Measurements from ENCODE around the gene SRRM4.

DNA sequence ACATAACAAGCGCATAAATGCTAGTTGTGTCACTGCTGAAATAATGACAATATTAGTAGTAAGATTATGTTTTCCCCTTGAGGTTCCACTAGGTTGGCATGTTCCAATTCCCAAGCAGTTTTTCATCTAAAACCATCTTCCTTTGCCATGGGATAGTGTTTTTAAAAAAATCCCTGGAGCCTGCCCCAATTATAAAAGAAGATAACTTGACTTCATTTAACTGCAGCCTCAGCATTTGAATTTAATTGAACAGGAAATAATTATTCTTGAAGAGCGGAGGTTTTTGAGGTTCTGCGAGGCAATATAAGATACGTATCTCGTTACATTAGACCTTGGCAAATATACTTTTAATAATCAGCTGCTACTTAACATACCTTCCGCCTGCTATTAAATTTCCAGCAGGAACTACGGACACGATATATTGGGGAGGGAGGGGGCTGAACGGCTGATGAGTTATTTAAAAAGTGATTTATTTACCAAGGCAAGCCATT lies 132.2 kb downstream of the SRRM4 start:
- TF ChIP-seq, protein P1, sequence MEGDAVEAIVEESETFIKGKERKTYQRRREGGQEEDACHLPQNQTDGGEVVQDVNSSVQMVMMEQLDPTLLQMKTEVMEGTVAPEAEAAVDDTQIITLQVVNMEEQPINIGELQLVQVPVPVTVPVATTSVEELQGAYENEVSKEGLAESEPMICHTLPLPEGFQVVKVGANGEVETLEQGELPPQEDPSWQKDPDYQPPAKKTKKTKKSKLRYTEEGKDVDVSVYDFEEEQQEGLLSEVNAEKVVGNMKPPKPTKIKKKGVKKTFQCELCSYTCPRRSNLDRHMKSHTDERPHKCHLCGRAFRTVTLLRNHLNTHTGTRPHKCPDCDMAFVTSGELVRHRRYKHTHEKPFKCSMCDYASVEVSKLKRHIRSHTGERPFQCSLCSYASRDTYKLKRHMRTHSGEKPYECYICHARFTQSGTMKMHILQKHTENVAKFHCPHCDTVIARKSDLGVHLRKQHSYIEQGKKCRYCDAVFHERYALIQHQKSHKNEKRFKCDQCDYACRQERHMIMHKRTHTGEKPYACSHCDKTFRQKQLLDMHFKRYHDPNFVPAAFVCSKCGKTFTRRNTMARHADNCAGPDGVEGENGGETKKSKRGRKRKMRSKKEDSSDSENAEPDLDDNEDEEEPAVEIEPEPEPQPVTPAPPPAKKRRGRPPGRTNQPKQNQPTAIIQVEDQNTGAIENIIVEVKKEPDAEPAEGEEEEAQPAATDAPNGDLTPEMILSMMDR (conservative IDR thresholded peaks at IDR 0.05; ENCODE audit: low read depth in 2 of 2): no peak
- TF ChIP-seq EZH2 (IDR thresholded peaks at IDR 0.05; ENCODE audit: low read depth, unreplicated experiment) (no peak), EZH2phosphoT487 (IDR thresholded peaks at IDR 0.05; ENCODE audit: unreplicated experiment) (no peak), POLR2AphosphoS5 (IDR thresholded peaks at IDR 0.05; ENCODE audit: low read depth) (no peak), STAT1 (IDR thresholded peaks at IDR 0.05; ENCODE audit: unreplicated experiment) (no peak), ZNF331 (CRISPR knock-in tag; IDR thresholded peaks at IDR 0.05; ENCODE audit: low read depth) (no peak), JUNB (IDR thresholded peaks at IDR 0.05; ENCODE audit: unreplicated experiment) (no peak)
- TF ChIP-seq, protein P2, sequence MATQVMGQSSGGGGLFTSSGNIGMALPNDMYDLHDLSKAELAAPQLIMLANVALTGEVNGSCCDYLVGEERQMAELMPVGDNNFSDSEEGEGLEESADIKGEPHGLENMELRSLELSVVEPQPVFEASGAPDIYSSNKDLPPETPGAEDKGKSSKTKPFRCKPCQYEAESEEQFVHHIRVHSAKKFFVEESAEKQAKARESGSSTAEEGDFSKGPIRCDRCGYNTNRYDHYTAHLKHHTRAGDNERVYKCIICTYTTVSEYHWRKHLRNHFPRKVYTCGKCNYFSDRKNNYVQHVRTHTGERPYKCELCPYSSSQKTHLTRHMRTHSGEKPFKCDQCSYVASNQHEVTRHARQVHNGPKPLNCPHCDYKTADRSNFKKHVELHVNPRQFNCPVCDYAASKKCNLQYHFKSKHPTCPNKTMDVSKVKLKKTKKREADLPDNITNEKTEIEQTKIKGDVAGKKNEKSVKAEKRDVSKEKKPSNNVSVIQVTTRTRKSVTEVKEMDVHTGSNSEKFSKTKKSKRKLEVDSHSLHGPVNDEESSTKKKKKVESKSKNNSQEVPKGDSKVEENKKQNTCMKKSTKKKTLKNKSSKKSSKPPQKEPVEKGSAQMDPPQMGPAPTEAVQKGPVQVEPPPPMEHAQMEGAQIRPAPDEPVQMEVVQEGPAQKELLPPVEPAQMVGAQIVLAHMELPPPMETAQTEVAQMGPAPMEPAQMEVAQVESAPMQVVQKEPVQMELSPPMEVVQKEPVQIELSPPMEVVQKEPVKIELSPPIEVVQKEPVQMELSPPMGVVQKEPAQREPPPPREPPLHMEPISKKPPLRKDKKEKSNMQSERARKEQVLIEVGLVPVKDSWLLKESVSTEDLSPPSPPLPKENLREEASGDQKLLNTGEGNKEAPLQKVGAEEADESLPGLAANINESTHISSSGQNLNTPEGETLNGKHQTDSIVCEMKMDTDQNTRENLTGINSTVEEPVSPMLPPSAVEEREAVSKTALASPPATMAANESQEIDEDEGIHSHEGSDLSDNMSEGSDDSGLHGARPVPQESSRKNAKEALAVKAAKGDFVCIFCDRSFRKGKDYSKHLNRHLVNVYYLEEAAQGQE (IDR thresholded peaks at IDR 0.05; ENCODE audit: unreplicated experiment): no peak
- TF ChIP-seq, protein P3, sequence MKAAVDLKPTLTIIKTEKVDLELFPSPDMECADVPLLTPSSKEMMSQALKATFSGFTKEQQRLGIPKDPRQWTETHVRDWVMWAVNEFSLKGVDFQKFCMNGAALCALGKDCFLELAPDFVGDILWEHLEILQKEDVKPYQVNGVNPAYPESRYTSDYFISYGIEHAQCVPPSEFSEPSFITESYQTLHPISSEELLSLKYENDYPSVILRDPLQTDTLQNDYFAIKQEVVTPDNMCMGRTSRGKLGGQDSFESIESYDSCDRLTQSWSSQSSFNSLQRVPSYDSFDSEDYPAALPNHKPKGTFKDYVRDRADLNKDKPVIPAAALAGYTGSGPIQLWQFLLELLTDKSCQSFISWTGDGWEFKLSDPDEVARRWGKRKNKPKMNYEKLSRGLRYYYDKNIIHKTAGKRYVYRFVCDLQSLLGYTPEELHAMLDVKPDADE (IDR thresholded peaks at IDR 0.05): no peak
